ENCODE measurements around the gene FAM83E. TPM values are rescaled to one million over a fixed set of nuclear protein-coding genes. Genes with fewer than 3 reads are reported as not detected.

FAM83E gene
- total RNA-seq, 2 experiments from 2014 or later, result 2.8 to 4.1 TPM

DNA sequence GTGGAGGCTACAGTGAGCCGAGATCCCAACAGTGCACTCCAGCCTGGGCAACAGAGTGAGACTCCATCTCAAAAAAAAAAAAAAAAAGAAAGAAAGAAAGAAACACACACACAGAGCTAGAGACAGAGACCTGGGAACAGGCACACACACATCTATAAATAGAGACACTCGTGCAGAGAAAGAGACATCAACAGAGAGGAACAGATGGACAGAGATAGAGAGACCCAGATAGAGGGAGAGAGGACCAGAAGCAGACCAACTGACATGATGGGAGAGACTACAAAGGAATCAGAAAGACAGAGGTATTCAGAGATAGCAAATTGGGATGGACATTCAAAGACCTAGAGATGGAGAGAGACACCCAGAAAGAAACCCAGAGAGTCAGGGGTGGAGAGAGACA, 33.3 kb upstream of the FAM83E start:
- no peak for ATAC-seq
- CTCF ChIA-PET, result interaction anchor here (1.2 kb wide), 1 partner anchor 322 kb away, joined by 3 read pairs; no protein-coding TSS in a partner anchor
- H3K4me1 Mint-ChIP-seq, result peaks cover 38% of the 10 kb centered on the region
- no peak for DNase-seq
- no peak overlapping the region for H3K27ac Mint-ChIP-seq
- no peaks in the 10 kb centered on the region for H3K9me3 Mint-ChIP-seq (ENCODE audit: low read depth)
- H3K36me3 Mint-ChIP-seq, result no peaks in the 10 kb centered on the region
- H3K4me3 Mint-ChIP-seq, result no peak overlapping the region
- no peaks in the 10 kb centered on the region for H3K27me3 Mint-ChIP-seq

- Mint-ChIP-seq H3K4me1 (peaks cover 33% of the 10 kb centered on the region), H3K27ac (peak overlapping the region; percentile 77), H3K9me3 (ENCODE audit: low read depth) (no peaks in the 10 kb centered on the region), H3K4me3 (peak overlapping the region; percentile 42), H3K36me3 (no peaks in the 10 kb centered on the region), H3K27me3 (no peaks in the 10 kb centered on the region)
- ATAC-seq (no peak), DNase-seq (no peak)
- CTCF ChIA-PET, result interaction anchor here (0.9 to 3.9 kb wide), 10 partner anchors 10 to 324 kb away, joined by 3 to 27 read pairs (median 6); partner anchors contain the start of genes DBP and RASIP1
Observed at GRCh38 chr19:48646722-48647216, 31.9 kb upstream of the FAM83E start.

- peak; percentile 90 for ATAC-seq
- H3K27ac Mint-ChIP-seq, result peak within 1 kb of the TSS; percentile 77
- peak within 1 kb of the TSS; percentile 74 for H3K4me3 Mint-ChIP-seq
- peak; percentile 94 for DNase-seq
- peaks cover 33% of the 10 kb centered on the region for H3K4me1 Mint-ChIP-seq
- CTCF ChIA-PET, result interaction anchor here (0.7 to 3.9 kb wide), 29 partner anchors 9 to 347 kb away, joined by 3 to 27 read pairs (median 5); partner anchors contain the start of genes BCAT2, DBP, HSD17B14 and RASIP1
- H3K36me3 Mint-ChIP-seq, result no peaks in the 10 kb centered on the region
- peaks cover 2% of the 10 kb centered on the region for H3K27me3 Mint-ChIP-seq
- H3K9me3 Mint-ChIP-seq (ENCODE audit: low read depth), result no peaks in the 10 kb centered on the region
Observed at GRCh38 chr19:48646001-48646721, 31.3 kb upstream of the FAM83E start, which contains the start of gene CA11. Gene CA11 (minus strand): TSS chr19:48646187. CDS start chr19:48645632, 555 bp downstream.

- CTCF ChIA-PET, result interaction anchor here (0.7 to 3.9 kb wide), 29 partner anchors 9 to 348 kb away, joined by 3 to 27 read pairs (median 5); partner anchors contain the start of genes BCAT2, DBP, HSD17B14 and RASIP1
- peak overlapping the region; percentile 74 for H3K4me3 Mint-ChIP-seq
- peaks cover 3% of the 10 kb centered on the region for H3K27me3 Mint-ChIP-seq
- H3K36me3 Mint-ChIP-seq, result no peaks in the 10 kb centered on the region
- no peak for DNase-seq
- ATAC-seq, result no peak
- H3K27ac Mint-ChIP-seq, result peak overlapping the region; percentile 69
- H3K4me1 Mint-ChIP-seq, result peaks cover 31% of the 10 kb centered on the region
- H3K9me3 Mint-ChIP-seq (ENCODE audit: low read depth), result no peaks in the 10 kb centered on the region
Observed at GRCh38 chr19:48645620-48646000, 30.7 kb upstream of the FAM83E start.

DNA sequence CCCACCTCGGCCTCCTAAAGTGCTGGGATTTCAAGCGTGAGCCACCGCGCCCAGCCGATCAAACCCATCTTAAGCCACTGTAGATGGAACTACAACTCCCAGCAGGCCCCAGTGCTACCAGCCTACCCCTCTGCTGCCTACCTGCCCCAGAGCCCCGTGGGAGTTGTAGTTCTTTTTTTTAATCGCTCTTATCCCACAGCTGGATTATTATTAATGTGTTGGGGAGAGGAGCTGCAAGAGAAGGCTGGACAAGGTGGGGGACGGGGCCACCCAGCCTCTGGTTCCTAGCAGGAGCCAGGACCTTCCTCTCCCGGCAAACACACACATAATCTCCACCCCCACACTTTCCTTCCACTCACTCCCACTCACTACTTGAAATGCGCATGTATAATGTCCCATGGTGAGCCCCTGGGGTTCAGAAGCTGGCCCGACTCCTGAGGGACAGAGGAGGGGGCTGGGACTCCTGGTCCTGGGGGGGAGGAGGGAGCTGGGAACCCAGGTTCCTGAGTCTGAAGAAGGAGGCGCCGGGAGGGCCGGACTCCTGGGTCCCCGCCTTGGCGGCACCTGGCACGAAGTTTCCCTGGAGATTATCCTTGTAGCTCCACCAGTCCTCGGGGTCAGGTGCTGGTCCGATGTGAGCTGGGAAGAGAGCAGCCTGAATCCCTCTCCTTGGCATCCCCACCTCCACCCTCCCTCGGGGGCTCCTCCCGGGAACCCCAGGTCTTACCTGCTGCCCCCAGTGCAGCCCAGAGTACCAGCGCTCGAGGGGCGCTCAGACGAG, 30.2 kb upstream of the FAM83E start:
- CTCF ChIA-PET, result interaction anchor here (0.8 to 3.9 kb wide), 24 partner anchors 8 to 348 kb away, joined by 3 to 27 read pairs (median 5); partner anchors contain the start of genes BCAT2, DBP, HSD17B14 and RASIP1
- DNase-seq (peak; percentile 85), ATAC-seq (peak; percentile 71)
- Mint-ChIP-seq H3K36me3 (no peaks in the 10 kb centered on the region), H3K4me3 (peak overlapping the region; percentile 74), H3K27me3 (peaks cover 3% of the 10 kb centered on the region), H3K9me3 (ENCODE audit: low read depth) (no peaks in the 10 kb centered on the region), H3K4me1 (peaks cover 32% of the 10 kb centered on the region), H3K27ac (peak overlapping the region; percentile 77)

DNA sequence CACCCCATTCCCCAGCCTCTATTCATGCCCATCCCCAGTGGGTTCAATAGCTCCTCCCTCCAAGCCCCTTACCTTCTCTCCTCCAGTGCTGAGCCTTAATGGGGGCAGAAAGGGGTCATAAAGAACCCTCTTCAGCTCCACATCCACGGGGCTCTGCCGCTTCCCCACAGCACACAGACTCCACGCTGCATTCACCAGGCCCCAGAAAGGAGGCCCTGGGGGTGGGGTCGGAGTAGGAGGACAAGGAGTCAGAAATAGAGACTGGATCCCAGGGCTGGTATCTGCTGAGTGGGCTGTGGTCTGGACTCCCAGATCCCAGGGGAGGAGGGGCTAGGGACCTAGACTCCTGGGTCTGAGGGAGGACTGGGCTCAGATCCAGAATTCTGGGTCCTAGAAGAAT, 29.5 kb upstream of the FAM83E start:
- Mint-ChIP-seq H3K27ac (no peak overlapping the region), H3K36me3 (no peaks in the 10 kb centered on the region), H3K27me3 (peaks cover 5% of the 10 kb centered on the region), H3K4me3 (no peak overlapping the region), H3K9me3 (ENCODE audit: low read depth) (no peaks in the 10 kb centered on the region), H3K4me1 (peaks cover 32% of the 10 kb centered on the region)
- DNase-seq (no peak), ATAC-seq (no peak)
- CTCF ChIA-PET, result interaction anchor here (2.0 to 3.9 kb wide), 5 partner anchors 31 to 198 kb away, joined by 10 to 27 read pairs (median 19); partner anchors contain the start of gene RASIP1

GRCh38 chr19:48642862-48643261, 28.0 kb upstream of the FAM83E start:
- DNase-seq (no peak), ATAC-seq (no peak)
- Mint-ChIP-seq H3K4me3 (no peak overlapping the region), H3K4me1 (peaks cover 39% of the 10 kb centered on the region), H3K9me3 (ENCODE audit: low read depth) (no peaks in the 10 kb centered on the region), H3K27me3 (peaks cover 5% of the 10 kb centered on the region), H3K36me3 (peaks cover 3% of the 10 kb centered on the region), H3K27ac (no peak overlapping the region)
- CTCF ChIA-PET, result interaction anchor here (0.9 to 3.9 kb wide), 2 partner anchors 32 to 96 kb away, joined by 3 to 27 read pairs; partner anchors contain the start of gene RASIP1

GRCh38 chr19:48641850-48642249, 27.0 kb upstream of the FAM83E start:
- CTCF ChIA-PET, result interaction anchor here (0.6 kb wide), 1 partner anchor 71 kb away, joined by 3 read pairs; no protein-coding TSS in a partner anchor

GRCh38 chr19:48639483-48640375, 24.9 kb upstream of the FAM83E start:
- Mint-ChIP-seq H3K4me3 (peak overlapping the region; percentile 63), H3K9me3 (ENCODE audit: low read depth) (no peaks in the 10 kb centered on the region), H3K4me1 (peaks cover 37% of the 10 kb centered on the region), H3K36me3 (peaks cover 3% of the 10 kb centered on the region), H3K27me3 (peaks cover 5% of the 10 kb centered on the region), H3K27ac (peak overlapping the region; percentile 98)
- CTCF ChIA-PET, result interaction anchor here (0.7 kb wide), 1 partner anchor 133 kb away, joined by 3 read pairs; no protein-coding TSS in a partner anchor
- no peak for ATAC-seq
- DNase-seq, result no peak

More at GRCh38 chr19:48641850-48642249, 27.0 kb upstream of the FAM83E start:
- Mint-ChIP-seq H3K27me3 (peaks cover 5% of the 10 kb centered on the region), H3K9me3 (ENCODE audit: low read depth) (no peaks in the 10 kb centered on the region), H3K36me3 (peaks cover 3% of the 10 kb centered on the region), H3K27ac (no peak overlapping the region), H3K4me1 (peaks cover 41% of the 10 kb centered on the region), H3K4me3 (no peak overlapping the region)
- DNase-seq (no peak), ATAC-seq (no peak)

DNA sequence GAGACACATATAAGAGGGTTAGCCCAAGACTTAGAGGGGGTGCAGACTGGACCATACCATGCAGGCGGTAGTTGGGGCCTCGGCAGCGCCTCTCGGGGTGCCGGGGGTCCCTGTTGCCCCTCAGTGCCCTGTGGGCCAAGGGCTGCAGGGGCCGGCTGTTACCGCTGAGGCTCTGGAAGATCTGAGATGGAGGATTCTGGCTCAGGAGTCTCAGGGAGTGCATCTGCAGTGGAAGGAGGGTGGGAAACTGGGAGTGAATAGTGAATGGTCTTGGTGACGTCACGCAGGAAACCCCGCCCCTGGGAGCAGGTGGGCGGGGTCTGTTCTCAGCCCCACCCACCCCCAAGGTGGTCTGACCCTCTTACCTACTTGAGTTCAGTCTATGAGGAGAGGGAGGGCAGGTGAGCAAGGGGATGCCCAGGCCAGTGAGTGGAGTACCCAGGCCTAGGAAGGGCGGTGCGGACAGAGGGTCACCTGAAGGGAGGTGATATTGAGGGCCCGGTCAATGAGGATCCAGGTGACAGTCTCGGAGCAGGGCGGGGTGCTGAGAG, 24.0 kb upstream of the FAM83E start:
- peaks cover 3% of the 10 kb centered on the region for H3K36me3 Mint-ChIP-seq
- peaks cover 45% of the 10 kb centered on the region for H3K4me1 Mint-ChIP-seq
- no peaks in the 10 kb centered on the region for H3K9me3 Mint-ChIP-seq (ENCODE audit: low read depth)
- DNase-seq (no peak), ATAC-seq (no peak)
- peaks cover 5% of the 10 kb centered on the region for H3K27me3 Mint-ChIP-seq
- peak overlapping the region; percentile 98 for H3K27ac Mint-ChIP-seq
- peak overlapping the region; percentile 98 for H3K4me3 Mint-ChIP-seq
- CTCF ChIA-PET, result no interaction called here

- peaks cover 5% of the 10 kb centered on the region for H3K27me3 Mint-ChIP-seq
- peak overlapping the region; percentile 98 for H3K27ac Mint-ChIP-seq
- CTCF ChIA-PET, result no interaction called here
- ATAC-seq (peak; percentile 31), DNase-seq (peak; percentile 92)
- peaks cover 3% of the 10 kb centered on the region for H3K36me3 Mint-ChIP-seq
- H3K4me3 Mint-ChIP-seq, result peak overlapping the region; percentile 98
- H3K9me3 Mint-ChIP-seq (ENCODE audit: low read depth), result no peaks in the 10 kb centered on the region
- H3K4me1 Mint-ChIP-seq, result peaks cover 49% of the 10 kb centered on the region
Observed at GRCh38 chr19:48637948-48638830, 23.3 kb upstream of the FAM83E start.

Measured in activated CD8-positive, alpha-beta memory T cell treated with anti-CD3 and anti-CD28 coated beads, Interleukin-2, amount 10 ng/mL, durations not matched to agents 7 days and 5 days (primary cell).